SIG-M5 treated with dmso at 0.1 percent for 504 hours (cell line): ENCODE results near the gene DNAJC5.
A peak's percentile ranks its signal among the peaks of the same experiment; 100 is the strongest.
"Not testable (repeated sequence)": the region's sequence is repeated elsewhere in the genome, so short reads cannot be mapped to it uniquely, and the experiment has no call there.

ENCODE experiments used
- DNase-seq: peaks from one replicate; lab custom pipeline; 2025; ENCODE audit not compliant: unreplicated experiment; lab: John Stamatoyannopoulos, UW

Gene DNAJC5

GRCh38 chr20:63952769-63953168 lies 57.8 kb downstream of the DNAJC5 start:
- DNase-seq, result no peak

- no peak for DNase-seq
Measured at GRCh38 chr20:63953764-63954429, 59.0 kb downstream of the DNAJC5 start.

GRCh38 chr20:63955281-63955826 lies 60.4 kb downstream of the DNAJC5 start:
- peak; percentile 45 for DNase-seq

GRCh38 chr20:63955827-63956663 lies 61.1 kb downstream of the DNAJC5 start, which contains the start of gene UCKL1:
UCKL1 (minus strand) TSS chr20:63956416; CDS start chr20:63956372, 44 bp downstream.
- peak; percentile 88 for DNase-seq

GRCh38 chr20:63956664-63957003 lies 61.7 kb downstream of the DNAJC5 start:
- DNase-seq, result no peak

GRCh38 chr20:63957004-63957689 lies 62.2 kb downstream of the DNAJC5 start:
- peak; percentile 76 for DNase-seq

- DNase-seq, result peak; percentile 47
Measured at GRCh38 chr20:63957690-63958441, 62.9 kb downstream of the DNAJC5 start.

- no peak for DNase-seq
Measured at GRCh38 chr20:63958471-63958870, 63.5 kb downstream of the DNAJC5 start.

GRCh38 chr20:63958964-63959698 lies 64.2 kb downstream of the DNAJC5 start:
- DNase-seq, result no peak

- DNase-seq, result no peak
Measured at GRCh38 chr20:63959699-63960075, 64.8 kb downstream of the DNAJC5 start.

GRCh38 chr20:63960654-63961621 lies 66.0 kb downstream of the DNAJC5 start:
- not testable (repeated sequence) for DNase-seq

GRCh38 chr20:63961664-63962425 lies 66.9 kb downstream of the DNAJC5 start:
- no peak for DNase-seq

- DNase-seq, result no peak
Measured at GRCh38 chr20:63962426-63963347, 67.8 kb downstream of the DNAJC5 start.

- DNase-seq, result no peak
Measured at GRCh38 chr20:63963348-63963741, 68.4 kb downstream of the DNAJC5 start.

- DNase-seq, result no peak
Measured at GRCh38 chr20:63963784-63964301, 68.9 kb downstream of the DNAJC5 start.

- DNase-seq, result no peak
Measured at GRCh38 chr20:63964412-63964811, 69.5 kb downstream of the DNAJC5 start.
